Naive thymus-derived CD4-positive, alpha-beta T cell (primary cell): ENCODE measurements around the gene CAPN6. TPM values are rescaled to one million over a fixed set of nuclear protein-coding genes. Genes with fewer than 3 reads are reported as not detected.

ENCODE experiments used
- ATAC-seq: fragments of 150-1000 bp; cut with Tn5 transposase; 2 replicates; pipeline ENCODE4 v1.10.0; 2021; ENCODE audit warnings: mild to moderate bottlenecking, moderate library complexity
- CTCF ChIA-PET: fragments of 350-600 bp; sonication (Branson Sonifier 250); formaldehyde crosslinking; loops from one replicate; lab custom pipeline; 2021; ENCODE audit warnings: antibody characterized with exemption; lab: Charles Lee
- POLR2A ChIA-PET: fragments of 350-600 bp; sonication (Branson Sonifier 250); formaldehyde crosslinking; loops from one replicate; lab custom pipeline; 2021; ENCODE audit warnings: antibody characterized with exemption, inconsistent platforms; lab: Charles Lee
- DNase-seq, 9 donors: peaks; one replicate each; pipeline versions ENCODE4 v3.0.0 to v3.0.0-alpha.2; 2020 to 2022; ENCODE audit warnings: mixed read lengths in 1 of 9
- H3K27ac ChIP-seq: one replicate; pipeline ENCODE4 v1.7.0; 2013; ENCODE audit warnings: mild to moderate bottlenecking, low read depth, low read length, moderate library complexity
- H3K27me3 ChIP-seq, 2 donors: one replicate each; pipeline ENCODE4 v1.7.0; 2013; ENCODE audit warnings: low read length in 2 of 2, mild to moderate bottlenecking in 2 of 2, moderate library complexity in 2 of 2; ENCODE audit not compliant: control insufficient read depth in 2 of 2, insufficient read depth in 2 of 2
- H3K36me3 ChIP-seq, 3 experiments: 1 replicate in 2 of 3; 2 replicates in 1 of 3; pipeline ENCODE4 v1.7.0; 2013; ENCODE audit warnings: low read length in 3 of 3, mild to moderate bottlenecking in 3 of 3, moderate library complexity in 1 of 3; ENCODE audit not compliant: insufficient read depth in 3 of 3, control insufficient read depth in 2 of 3
- H3K4me1 ChIP-seq, 2 donors: one replicate each; pipeline ENCODE4 v1.7.0; 2013; ENCODE audit warnings: low read length in 2 of 2, mild to moderate bottlenecking in 2 of 2, moderate library complexity in 1 of 2; ENCODE audit not compliant: control insufficient read depth in 2 of 2, insufficient read depth in 2 of 2
- H3K4me3 ChIP-seq: 2 replicates; pipeline ENCODE4 v1.7.0; 2013; ENCODE audit warnings: mild to moderate bottlenecking, low read length
- H3K9me3 ChIP-seq, 3 experiments: 1 replicate in 2 of 3; 2 replicates in 1 of 3; pipeline ENCODE4 v1.7.0; 2013; ENCODE audit warnings: low read length in 3 of 3; ENCODE audit not compliant: control insufficient read depth in 2 of 3
- H3K27ac Mint-ChIP-seq, 9 donors: one replicate each; pipeline ENCODE4 v1.8.0; 2020 to 2022; ENCODE audit warnings: mixed read lengths in 9 of 9, mild to moderate bottlenecking in 8 of 9, moderate library complexity in 5 of 9, inconsistent platforms in 2 of 9
- H3K27me3 Mint-ChIP-seq, 5 donors: one replicate each; pipeline ENCODE4 v1.8.0; 2021 to 2022; ENCODE audit warnings: mixed read lengths in 5 of 5, mild to moderate bottlenecking in 1 of 5
- H3K36me3 Mint-ChIP-seq, 5 donors: one replicate each; pipeline ENCODE4 v1.8.0; 2020 to 2022; ENCODE audit warnings: mixed read lengths in 5 of 5, mild to moderate bottlenecking in 3 of 5, inconsistent platforms in 1 of 5
- H3K4me1 Mint-ChIP-seq, 7 donors: one replicate each; pipeline ENCODE4 v1.8.0; 2020 to 2022; ENCODE audit warnings: mixed read lengths in 7 of 7, mild to moderate bottlenecking in 3 of 7, inconsistent platforms in 1 of 7
- H3K4me3 Mint-ChIP-seq, 10 donors: one replicate each; pipeline ENCODE4 v1.8.0; 2020 to 2022; ENCODE audit warnings: mild to moderate bottlenecking in 10 of 10, mixed read lengths in 10 of 10, moderate library complexity in 6 of 10, inconsistent platforms in 2 of 10
- H3K9me3 Mint-ChIP-seq, 11 donors: one replicate each; pipeline ENCODE4 v1.8.0; 2020 to 2022; ENCODE audit warnings: mixed read lengths in 11 of 11, mild to moderate bottlenecking in 4 of 11, inconsistent platforms in 1 of 11, moderate library complexity in 1 of 11
- intact Hi-C, 2 donors: fragments of 100-400 bp; cut with micrococcal nuclease; formaldehyde crosslinking; loops; one replicate each; pipeline ENCODE4 v1.15.1; 2023
- polyA plus RNA-seq, 2 donors: library from polyadenylated mRNA; unstranded; fragments of 300-500 nt; fragmentation: Illumina TruSeq; gene quantifications; one replicate each; pipeline ENCODE4 v1.2.3, GENCODE V29; 2021
- total RNA-seq, 6 experiments: library from RNA in 5 of 6; stranded (reverse) in 5 of 6; gene quantifications; 1 replicate in 5 of 6; 2 replicates in 1 of 6; pipeline ENCODE4 v1.2.3 and lab custom pipeline; 2021 to 2026

CAPN6 gene
- total and polyA plus RNA-seq, 7 experiments from 2014 or later = not detected

DNA sequence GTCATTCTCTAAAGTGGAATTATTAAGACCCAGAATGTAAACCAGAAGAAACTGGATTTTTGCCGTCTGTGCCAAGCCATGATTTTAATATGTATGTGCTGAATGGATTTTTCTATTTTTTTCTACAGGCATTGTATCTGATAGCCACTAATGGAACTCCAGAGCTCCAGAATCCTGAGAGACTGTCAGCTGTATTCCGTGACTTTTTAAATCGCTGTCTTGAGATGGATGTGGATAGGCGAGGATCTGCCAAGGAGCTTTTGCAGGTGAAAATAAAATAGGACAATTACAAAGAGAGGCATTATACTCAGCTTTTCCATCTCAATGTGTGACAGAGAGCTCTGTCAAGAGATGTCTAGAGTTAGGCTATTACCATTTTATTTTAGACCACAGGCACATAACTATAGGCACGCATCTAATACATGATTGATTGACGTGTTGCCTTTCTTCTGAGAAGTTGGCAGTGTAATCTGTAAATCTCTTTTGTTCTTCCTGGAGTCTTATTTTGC, 53.9 kb downstream of the CAPN6 start:
- ChIA-PET POLR2A (no interaction called here), CTCF (no interaction called here)
- DNase-seq = no peak
- Histone ChIP-seq H3K27me3 (no peaks in the 10 kb centered on the region), H3K27ac (no peak overlapping the region), H3K4me1 (no peaks in the 10 kb centered on the region), H3K36me3 (no peaks in the 10 kb centered on the region), H3K9me3 (no peaks in the 10 kb centered on the region), H3K4me3 (no peak overlapping the region)
- Mint-ChIP-seq H3K27ac (no peak overlapping the region), H3K27me3 (peaks cover 0 to 5% (median 0%) of the 10 kb centered on the region in 5 donors), H3K9me3 (no peaks in the 10 kb centered on the region), H3K4me3 (no peak overlapping the region), H3K36me3 (no peaks in the 10 kb centered on the region), H3K4me1 (no peaks in the 10 kb centered on the region)
- intact Hi-C loops = no loop called here
- no peak for ATAC-seq

DNA sequence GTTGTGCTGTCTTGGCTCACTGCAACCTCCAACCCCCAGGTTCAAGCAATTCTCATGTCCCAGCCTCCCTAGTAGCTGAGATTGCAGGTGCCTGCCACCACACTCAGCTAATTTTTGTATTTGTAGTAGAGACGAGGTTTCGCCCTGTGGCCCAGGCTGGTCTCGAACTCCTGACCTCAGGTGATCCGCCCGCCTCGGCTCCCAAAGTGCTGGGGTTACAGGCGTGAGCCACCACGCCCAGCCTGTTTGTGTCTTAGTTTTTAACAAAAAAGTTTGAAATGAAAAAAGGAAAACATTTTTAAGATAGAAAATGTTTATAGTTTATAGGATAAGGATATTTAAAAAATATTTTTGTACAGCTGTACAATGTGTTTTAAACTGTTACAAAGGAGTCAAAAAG, 62.4 kb downstream of the CAPN6 start:
- H3K4me1 ChIP-seq = no peaks in the 10 kb centered on the region
- H3K27ac ChIP-seq = no peak overlapping the region
- DNase-seq = no peak
- ATAC-seq = no peak
- no peaks in the 10 kb centered on the region for H3K36me3 ChIP-seq
- H3K9me3 ChIP-seq = no peaks in the 10 kb centered on the region
- H3K27ac Mint-ChIP-seq = no peak overlapping the region
- no peak overlapping the region for H3K4me3 Mint-ChIP-seq
- intact Hi-C loops = no loop called here
- POLR2A ChIA-PET = no interaction called here
- no peak overlapping the region for H3K4me3 ChIP-seq
- H3K9me3 Mint-ChIP-seq = peaks cover 0 to 3% (median 0%) of the 10 kb centered on the region in 11 donors
- H3K27me3 ChIP-seq = no peaks in the 10 kb centered on the region
- no peaks in the 10 kb centered on the region for H3K4me1 Mint-ChIP-seq
- H3K36me3 Mint-ChIP-seq = no peaks in the 10 kb centered on the region
- H3K27me3 Mint-ChIP-seq = peaks cover 0 to 8% (median 2%) of the 10 kb centered on the region in 5 donors
- CTCF ChIA-PET = no interaction called here

DNA sequence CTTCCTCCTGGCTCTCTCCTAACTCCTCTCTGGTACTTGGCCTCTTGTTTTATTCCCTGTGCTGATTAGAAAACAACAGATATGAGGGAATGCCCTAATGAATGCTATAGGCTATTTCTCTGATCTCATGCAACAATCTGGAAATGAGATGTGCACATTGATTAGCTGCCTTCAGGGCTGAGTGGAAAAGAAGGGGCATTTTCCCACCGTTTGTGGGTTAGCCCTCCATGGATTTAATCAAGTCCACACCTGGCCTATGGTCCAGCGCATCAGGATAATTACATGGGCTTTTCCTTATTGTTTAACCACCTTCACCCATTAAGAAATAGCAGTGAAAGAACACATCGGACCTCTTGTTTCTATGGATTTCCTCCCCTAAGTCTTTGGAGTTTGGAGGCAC, 70.0 kb downstream of the CAPN6 start:
- Mint-ChIP-seq H3K27me3 (peaks cover 0 to 13% (median 2%) of the 10 kb centered on the region in 5 donors), H3K4me3 (no peak overlapping the region), H3K36me3 (no peaks in the 10 kb centered on the region), H3K9me3 (no peaks in the 10 kb centered on the region), H3K4me1 (no peaks in the 10 kb centered on the region), H3K27ac (no peak overlapping the region)
- Histone ChIP-seq H3K27me3 (no peaks in the 10 kb centered on the region), H3K27ac (no peak overlapping the region), H3K9me3 (no peaks in the 10 kb centered on the region), H3K4me3 (no peak overlapping the region), H3K36me3 (no peaks in the 10 kb centered on the region), H3K4me1 (no peaks in the 10 kb centered on the region)
- ATAC-seq = no peak
- intact Hi-C loops = no loop called here
- ChIA-PET CTCF (no interaction called here), POLR2A (no interaction called here)
- DNase-seq = no peak

DNA sequence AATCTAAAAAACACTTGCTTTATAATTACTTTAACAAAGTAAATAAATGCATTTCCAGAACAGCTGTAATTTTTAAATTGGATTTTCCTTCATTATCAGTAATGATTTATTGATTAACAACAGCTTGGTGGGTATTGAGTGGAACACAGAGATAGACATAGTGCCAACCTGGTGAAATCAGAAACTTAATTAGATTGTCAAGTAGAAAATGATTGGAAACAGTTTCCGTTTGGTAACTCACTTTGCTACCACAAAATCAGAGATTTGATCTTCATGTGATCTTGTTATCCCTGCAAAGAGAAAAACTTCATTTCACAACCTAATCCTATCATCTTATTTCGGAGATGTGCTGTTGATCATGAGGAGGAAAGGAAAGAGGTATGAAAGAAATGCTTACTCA, 70.8 kb downstream of the CAPN6 start:
- ChIA-PET POLR2A (no interaction called here), CTCF (no interaction called here)
- peaks cover 0 to 13% (median 2%) of the 10 kb centered on the region in 5 donors for H3K27me3 Mint-ChIP-seq
- no peak overlapping the region for H3K27ac Mint-ChIP-seq
- DNase-seq = no peak
- no peaks in the 10 kb centered on the region for H3K36me3 Mint-ChIP-seq
- no peak overlapping the region for H3K27ac ChIP-seq
- no peaks in the 10 kb centered on the region for H3K4me1 Mint-ChIP-seq
- H3K9me3 Mint-ChIP-seq = no peaks in the 10 kb centered on the region
- no peak overlapping the region for H3K4me3 ChIP-seq
- H3K9me3 ChIP-seq = no peaks in the 10 kb centered on the region
- H3K27me3 ChIP-seq = no peaks in the 10 kb centered on the region
- no peaks in the 10 kb centered on the region for H3K4me1 ChIP-seq
- no peak for ATAC-seq
- H3K4me3 Mint-ChIP-seq = no peak overlapping the region
- no peaks in the 10 kb centered on the region for H3K36me3 ChIP-seq
- intact Hi-C loops = no loop called here

Other genes with a start within 250 kb of the CAPN6 start
- gene PAK3, start 174.3 kb downstream of the CAPN6 start, total RNA-seq = under 1 TPM in 4 of 5 experiments, not detected in 1; 0.12 to 0.90 (median 0.73) TPM
- gene PAK3, start 174.3 kb downstream of the CAPN6 start, polyA plus RNA-seq = under 1 TPM in 1 of 2 donors, not detected in 1; 0.20 TPM
- not detected for gene DCX, start 141.7 kb upstream of the CAPN6 start, total RNA-seq
- not detected for gene DCX, start 141.7 kb upstream of the CAPN6 start, polyA plus RNA-seq
- gene SERTM2, start 241.2 kb upstream of the CAPN6 start, total RNA-seq = not detected
- gene SERTM2, start 241.2 kb upstream of the CAPN6 start, polyA plus RNA-seq = not detected